Upper lobe of right lung (tissue), 1 donor: ENCODE results near the gene SLMAP. TPM values are rescaled to one million over a fixed set of nuclear protein-coding genes. Genes with fewer than 3 reads are reported as not detected.

Experiments used
- ATAC-seq: fragments of 200-7000 bp; cut with Tn5 transposase; one replicate; pipeline ENCODE4 v1.9.1; 2020; ENCODE audit warnings: mild to moderate bottlenecking, moderate library complexity
- DNase-seq: peaks from one replicate; pipeline ENCODE4 v3.0.0-alpha.2; 2020
- H3K27ac ChIP-seq: fragments of 200-600 bp; one replicate; pipeline ENCODE4 v1.8.0; 2022
- H3K27me3 ChIP-seq: fragments of 200-600 bp; one replicate; pipeline ENCODE4 v1.8.0; 2022; ENCODE audit warnings: mild to moderate bottlenecking
- H3K36me3 ChIP-seq: fragments of 200-600 bp; one replicate; pipeline ENCODE4 v1.8.0; 2022
- H3K4me1 ChIP-seq: fragments of 200-600 bp; one replicate; pipeline ENCODE4 v1.8.0; 2022
- H3K4me3 ChIP-seq: fragments of 200-600 bp; one replicate; pipeline ENCODE4 v1.8.0; 2022; ENCODE audit warnings: mild to moderate bottlenecking
- H3K9me3 ChIP-seq: fragments of 200-600 bp; one replicate; pipeline ENCODE4 v1.8.0; 2022
- CTCF ChIP-seq: fragments of 200-600 bp; IDR thresholded peaks from one replicate; pipeline ENCODE4 v1.8.0; 2022; ENCODE audit warnings: antibody characterized with exemption
- intact Hi-C: fragments of 100-400 bp; cut with DNase I; formaldehyde crosslinking; loops from one replicate; pipeline ENCODE4 v1.11.0; 2022
- total RNA-seq: library from RNA; stranded (reverse); fragmentation: NEBNext Ultra II Directional; extraction: Animal tissue kit (Norgen Biotek cat#: 25700); gene quantifications from one replicate; pipeline ENCODE4 v1.2.1, GENCODE V29; 2021
- donor health status: DM: no; HTN: yes; CAD: no; lungs with severe emphysema.

Gene SLMAP
- total RNA-seq, 1 donor from 2014 or later = 65.2 TPM

DNA sequence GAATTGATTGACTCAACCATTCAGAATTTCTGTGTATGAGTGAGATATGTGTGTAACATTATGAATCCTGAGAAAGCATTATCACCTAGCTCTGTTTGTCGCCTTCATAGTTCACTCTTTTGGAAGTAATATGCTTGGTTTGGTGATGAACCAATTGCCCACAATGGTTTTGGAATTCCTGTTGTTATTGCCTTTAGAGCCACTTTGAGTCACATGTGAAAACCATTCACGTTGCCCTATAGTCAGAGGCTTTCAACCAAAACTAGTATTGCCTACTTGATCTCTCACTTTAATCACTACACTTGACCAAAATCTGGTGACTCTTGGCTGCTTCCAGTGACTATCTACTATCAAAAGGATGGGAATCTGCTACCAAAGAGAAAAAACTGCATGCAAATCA is 173.9 kb downstream of the SLMAP start:
- intact Hi-C loops = no loop called here
- H3K4me1 ChIP-seq = no peaks in the 10 kb centered on the region
- no peak for TF ChIP-seq CTCF
- ATAC-seq (no peak), DNase-seq (no peak)
- no peaks in the 10 kb centered on the region for H3K9me3 ChIP-seq
- no peak overlapping the region for H3K4me3 ChIP-seq
- peaks cover 30% of the 10 kb centered on the region for H3K36me3 ChIP-seq
- H3K27me3 ChIP-seq = no peaks in the 10 kb centered on the region
- H3K27ac ChIP-seq = no peak overlapping the region

DNA sequence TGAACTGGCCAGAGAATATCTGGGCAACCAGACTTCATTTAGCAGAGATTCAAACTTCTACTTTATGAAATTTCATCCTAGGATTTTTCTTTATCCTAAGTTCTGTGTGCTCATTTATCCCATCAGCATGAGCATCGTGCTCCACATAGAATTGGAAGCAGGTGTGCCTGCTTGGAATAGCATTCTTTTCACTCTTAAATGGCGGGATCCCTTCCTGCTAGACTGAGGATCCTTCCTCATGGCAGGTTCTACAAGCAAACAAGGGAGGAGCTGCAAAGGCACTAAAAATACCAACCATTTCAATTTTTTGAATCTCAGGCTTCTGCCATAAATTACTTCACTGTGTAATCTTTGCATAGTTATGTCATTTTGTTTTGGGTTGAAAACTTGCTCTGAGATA is 177.5 kb downstream of the SLMAP start:
- Histone ChIP-seq H3K36me3 (peaks cover 12% of the 10 kb centered on the region), H3K27ac (no peak overlapping the region), H3K27me3 (no peaks in the 10 kb centered on the region), H3K9me3 (no peaks in the 10 kb centered on the region), H3K4me1 (no peaks in the 10 kb centered on the region), H3K4me3 (no peak overlapping the region)
- ATAC-seq = no peak
- TF ChIP-seq CTCF = no peak
- intact Hi-C loops = no loop called here
- no peak for DNase-seq

- ATAC-seq (no peak), DNase-seq (no peak)
- peaks cover 12% of the 10 kb centered on the region for H3K36me3 ChIP-seq
- intact Hi-C loops = no loop called here
- H3K27ac ChIP-seq = no peak overlapping the region
- no peaks in the 10 kb centered on the region for H3K4me1 ChIP-seq
- no peak for TF ChIP-seq CTCF
- no peak overlapping the region for H3K4me3 ChIP-seq
- H3K27me3 ChIP-seq = no peaks in the 10 kb centered on the region
- H3K9me3 ChIP-seq = no peaks in the 10 kb centered on the region
These were observed 178.3 kb downstream of the SLMAP start for GRCh38 chr3:57934373-57934772.

- H3K9me3 ChIP-seq = no peaks in the 10 kb centered on the region
- H3K4me1 ChIP-seq = no peaks in the 10 kb centered on the region
- peaks cover 5% of the 10 kb centered on the region for H3K36me3 ChIP-seq
- intact Hi-C loops = no loop called here
- ATAC-seq = no peak
- H3K27me3 ChIP-seq = no peaks in the 10 kb centered on the region
- no peak for DNase-seq
- no peak overlapping the region for H3K4me3 ChIP-seq
- H3K27ac ChIP-seq = no peak overlapping the region
- no peak for TF ChIP-seq CTCF
These were observed 179.4 kb downstream of the SLMAP start for GRCh38 chr3:57935539-57935938.

GRCh38 chr3:57937092-57937491 is 181.0 kb downstream of the SLMAP start:
- Histone ChIP-seq H3K27me3 (no peaks in the 10 kb centered on the region), H3K4me3 (no peak overlapping the region), H3K9me3 (no peaks in the 10 kb centered on the region), H3K36me3 (peaks cover 5% of the 10 kb centered on the region), H3K27ac (no peak overlapping the region), H3K4me1 (no peaks in the 10 kb centered on the region)
- intact Hi-C loops = no loop called here
- no peak for TF ChIP-seq CTCF
- ATAC-seq = no peak
- no peak for DNase-seq

- no peak overlapping the region for H3K4me3 ChIP-seq
- ATAC-seq (no peak), DNase-seq (no peak)
- no peaks in the 10 kb centered on the region for H3K27me3 ChIP-seq
- H3K36me3 ChIP-seq = no peaks in the 10 kb centered on the region
- H3K27ac ChIP-seq = no peak overlapping the region
- intact Hi-C loops = no loop called here
- H3K4me1 ChIP-seq = no peaks in the 10 kb centered on the region
- no peak for TF ChIP-seq CTCF
- no peaks in the 10 kb centered on the region for H3K9me3 ChIP-seq
These were observed 183.7 kb downstream of the SLMAP start for GRCh38 chr3:57939775-57940174.
